ENCODE results near the gene NSG1. TPM values are rescaled to one million over a fixed set of nuclear protein-coding genes. Genes with fewer than 3 reads are reported as not detected.

NSG1 gene
- total RNA-seq, 1 experiment from 2014 or later = not detected

DNA sequence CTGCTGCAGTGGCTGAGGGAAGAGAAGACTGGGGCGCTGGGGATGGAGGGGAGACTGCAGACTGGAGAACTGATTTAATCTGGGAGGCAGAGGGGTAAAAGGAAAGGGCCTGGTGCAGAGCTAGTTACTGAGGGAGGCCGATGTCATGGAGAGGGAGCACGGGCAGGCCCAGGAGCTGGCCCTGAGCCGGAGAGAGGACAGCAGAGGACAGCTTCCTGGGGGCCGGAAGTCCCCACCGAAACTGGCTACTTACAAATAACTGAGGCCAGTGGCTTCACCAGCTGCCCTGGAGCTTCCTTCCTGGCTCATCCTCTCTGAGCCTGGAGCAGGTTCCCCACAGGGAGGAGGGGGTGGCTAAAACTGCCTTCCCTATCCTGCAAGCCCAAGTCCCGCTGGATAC lies 26.9 kb downstream of the NSG1 start:
- Histone ChIP-seq H3K36me3 (ENCODE audit: control insufficient read depth, insufficient read depth, low read length) (no peaks in the 10 kb centered on the region), H3K4me3 (ENCODE audit: low read depth in 2 of 2, low read length in 2 of 2) (no peak overlapping the region), H3K4me1 (ENCODE audit: control insufficient read depth, insufficient read depth, low read length) (no peaks in the 10 kb centered on the region), H3K9me3 (ENCODE audit: control insufficient read depth, insufficient read depth, low read depth, low read length) (no peaks in the 10 kb centered on the region), H3K27ac (ENCODE audit: low read length) (no peak overlapping the region), H3K27me3 (ENCODE audit: control insufficient read depth, insufficient read depth, low read length) (no peaks in the 10 kb centered on the region)
- no TSS peak for BruUV-seq (replicated peaks)
- in situ Hi-C loops (cut with HindIII; ENCODE audit: low pct_unique_long_range_greater_than_20kb, low sequenced_read_pairs) (no loop called here), intact Hi-C loops (cut with micrococcal nuclease; ENCODE audit: unreplicated experiment) (no loop called here)
- ChIA-PET POLR2A (no interaction called here), CTCF (no interaction called here)
- TF ChIP-seq POLR2AphosphoS5 (IDR thresholded peaks at IDR 0.05; ENCODE audit: low read depth, low read length) (no peak), SIN3A (IDR thresholded peaks at IDR 0.05; ENCODE audit: borderline replicate concordance, insufficient read depth, low read depth, low read length) (no peak), TCF7L2 (IDR thresholded peaks at IDR 0.05; ENCODE audit: low read depth, low read length) (no peak)
- TF ChIP-seq, protein P1, sequence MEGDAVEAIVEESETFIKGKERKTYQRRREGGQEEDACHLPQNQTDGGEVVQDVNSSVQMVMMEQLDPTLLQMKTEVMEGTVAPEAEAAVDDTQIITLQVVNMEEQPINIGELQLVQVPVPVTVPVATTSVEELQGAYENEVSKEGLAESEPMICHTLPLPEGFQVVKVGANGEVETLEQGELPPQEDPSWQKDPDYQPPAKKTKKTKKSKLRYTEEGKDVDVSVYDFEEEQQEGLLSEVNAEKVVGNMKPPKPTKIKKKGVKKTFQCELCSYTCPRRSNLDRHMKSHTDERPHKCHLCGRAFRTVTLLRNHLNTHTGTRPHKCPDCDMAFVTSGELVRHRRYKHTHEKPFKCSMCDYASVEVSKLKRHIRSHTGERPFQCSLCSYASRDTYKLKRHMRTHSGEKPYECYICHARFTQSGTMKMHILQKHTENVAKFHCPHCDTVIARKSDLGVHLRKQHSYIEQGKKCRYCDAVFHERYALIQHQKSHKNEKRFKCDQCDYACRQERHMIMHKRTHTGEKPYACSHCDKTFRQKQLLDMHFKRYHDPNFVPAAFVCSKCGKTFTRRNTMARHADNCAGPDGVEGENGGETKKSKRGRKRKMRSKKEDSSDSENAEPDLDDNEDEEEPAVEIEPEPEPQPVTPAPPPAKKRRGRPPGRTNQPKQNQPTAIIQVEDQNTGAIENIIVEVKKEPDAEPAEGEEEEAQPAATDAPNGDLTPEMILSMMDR (IDR thresholded peaks at IDR 0.05) = no peak
- TF ChIP-seq, protein P2, sequence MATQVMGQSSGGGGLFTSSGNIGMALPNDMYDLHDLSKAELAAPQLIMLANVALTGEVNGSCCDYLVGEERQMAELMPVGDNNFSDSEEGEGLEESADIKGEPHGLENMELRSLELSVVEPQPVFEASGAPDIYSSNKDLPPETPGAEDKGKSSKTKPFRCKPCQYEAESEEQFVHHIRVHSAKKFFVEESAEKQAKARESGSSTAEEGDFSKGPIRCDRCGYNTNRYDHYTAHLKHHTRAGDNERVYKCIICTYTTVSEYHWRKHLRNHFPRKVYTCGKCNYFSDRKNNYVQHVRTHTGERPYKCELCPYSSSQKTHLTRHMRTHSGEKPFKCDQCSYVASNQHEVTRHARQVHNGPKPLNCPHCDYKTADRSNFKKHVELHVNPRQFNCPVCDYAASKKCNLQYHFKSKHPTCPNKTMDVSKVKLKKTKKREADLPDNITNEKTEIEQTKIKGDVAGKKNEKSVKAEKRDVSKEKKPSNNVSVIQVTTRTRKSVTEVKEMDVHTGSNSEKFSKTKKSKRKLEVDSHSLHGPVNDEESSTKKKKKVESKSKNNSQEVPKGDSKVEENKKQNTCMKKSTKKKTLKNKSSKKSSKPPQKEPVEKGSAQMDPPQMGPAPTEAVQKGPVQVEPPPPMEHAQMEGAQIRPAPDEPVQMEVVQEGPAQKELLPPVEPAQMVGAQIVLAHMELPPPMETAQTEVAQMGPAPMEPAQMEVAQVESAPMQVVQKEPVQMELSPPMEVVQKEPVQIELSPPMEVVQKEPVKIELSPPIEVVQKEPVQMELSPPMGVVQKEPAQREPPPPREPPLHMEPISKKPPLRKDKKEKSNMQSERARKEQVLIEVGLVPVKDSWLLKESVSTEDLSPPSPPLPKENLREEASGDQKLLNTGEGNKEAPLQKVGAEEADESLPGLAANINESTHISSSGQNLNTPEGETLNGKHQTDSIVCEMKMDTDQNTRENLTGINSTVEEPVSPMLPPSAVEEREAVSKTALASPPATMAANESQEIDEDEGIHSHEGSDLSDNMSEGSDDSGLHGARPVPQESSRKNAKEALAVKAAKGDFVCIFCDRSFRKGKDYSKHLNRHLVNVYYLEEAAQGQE (IDR thresholded peaks at IDR 0.05; ENCODE audit: insufficient read depth in 1 of 2, low read depth in 2 of 2, low read length in 1 of 2) = no peak
- ATAC-seq (no peak), DNase-seq (ENCODE audit: low read depth, low spot score) (no peak)

DNA sequence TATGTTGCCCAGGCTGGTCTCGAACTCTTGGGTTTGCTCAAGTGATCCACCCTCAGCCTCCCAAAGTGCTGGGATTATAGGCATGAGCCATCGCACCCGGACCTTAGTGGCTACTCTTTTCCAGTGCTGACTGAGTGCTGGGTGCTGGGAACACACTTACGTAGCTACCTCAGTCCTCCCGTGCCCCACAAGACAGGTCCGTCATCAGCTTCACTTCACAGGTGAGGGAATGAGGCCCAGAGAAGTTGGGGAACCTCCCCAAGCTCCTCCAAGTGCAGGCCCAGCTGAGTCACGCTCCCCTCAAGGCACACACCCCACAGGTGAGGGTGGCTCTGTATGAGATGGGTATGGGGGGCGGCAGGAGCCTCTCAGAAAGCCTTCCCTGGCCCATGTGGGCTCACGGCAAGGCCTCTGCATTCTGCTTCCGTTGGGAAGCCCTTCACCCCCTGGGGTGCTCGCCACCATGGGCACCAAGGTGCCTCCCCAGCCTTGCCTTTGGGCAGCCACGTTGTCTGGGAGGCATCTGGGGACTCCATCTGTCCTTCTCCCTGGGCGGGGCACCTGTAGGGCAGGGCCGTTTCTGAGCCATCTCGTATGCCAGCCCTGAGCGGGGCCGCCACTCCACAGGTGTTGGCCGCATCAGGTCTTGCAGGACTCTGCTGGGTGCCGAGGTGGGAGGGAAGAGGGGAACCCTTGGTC lies 28.4 kb downstream of the NSG1 start:
- H3K36me3 ChIP-seq (ENCODE audit: control insufficient read depth, insufficient read depth, low read length) = no peaks in the 10 kb centered on the region
- H3K9me3 ChIP-seq (ENCODE audit: control insufficient read depth, insufficient read depth, low read depth, low read length) = no peaks in the 10 kb centered on the region
- CTCF ChIA-PET = no interaction called here
- POLR2A ChIA-PET = no interaction called here
- in situ Hi-C loops (cut with HindIII; ENCODE audit: low pct_unique_long_range_greater_than_20kb, low sequenced_read_pairs) = no loop called here
- no TSS peak for BruUV-seq (replicated peaks)
- no peak for DNase-seq (ENCODE audit: low read depth, low spot score)
- no peak overlapping the region for H3K4me3 ChIP-seq (ENCODE audit: low read depth in 2 of 2, low read length in 2 of 2)
- no peak overlapping the region for H3K27ac ChIP-seq (ENCODE audit: low read length)
- no peaks in the 10 kb centered on the region for H3K27me3 ChIP-seq (ENCODE audit: control insufficient read depth, insufficient read depth, low read length)
- TF ChIP-seq POLR2AphosphoS5 (IDR thresholded peaks at IDR 0.05; ENCODE audit: low read depth, low read length) = no peak
- TF ChIP-seq, protein P1 (IDR thresholded peaks at IDR 0.05) = no peak
- TF ChIP-seq SIN3A (IDR thresholded peaks at IDR 0.05; ENCODE audit: borderline replicate concordance, insufficient read depth, low read depth, low read length) = no peak
- intact Hi-C loops (cut with micrococcal nuclease; ENCODE audit: unreplicated experiment) = no loop called here
- ATAC-seq = no peak
- H3K4me1 ChIP-seq (ENCODE audit: control insufficient read depth, insufficient read depth, low read length) = no peaks in the 10 kb centered on the region
